OCI-LY7 (cell line): ENCODE data around the gene REEP3. TPM values are rescaled to one million over a fixed set of nuclear protein-coding genes. Genes with fewer than 3 reads are reported as not detected.

Source experiments
- BruUV-seq: library from RNA; stranded (reverse); fragments of 400-500 nt; replicated peaks from 2 replicates; lab custom pipeline; 2021; lab: Mats Ljungman, UMichigan
- CTCF ChIA-PET: fragments of 300-600 bp; sonication (Branson Sonifier 250); formaldehyde crosslinking; loops from one replicate; lab custom pipeline; 2022; ENCODE audit warnings: antibody characterized with exemption; ENCODE audit not compliant: unreplicated experiment; lab: Charles Lee
- POLR2A ChIA-PET: fragments of 300-600 bp; sonication (Branson Sonifier 250); formaldehyde crosslinking; loops from one replicate; lab custom pipeline; 2022; ENCODE audit warnings: antibody characterized with exemption; lab: Charles Lee
- DNase-seq: peaks from one replicate; pipeline ENCODE4 v3.0.0-alpha.2; 2015; ENCODE audit warnings: low spot score
- H2AFZ ChIP-seq: fragments of 200-600 bp; sonication (generic), shearing (Covaris generic); 2 replicates; pipeline ENCODE4 v1.6.1; 2014; ENCODE audit warnings: mild to moderate bottlenecking, antibody characterized with exemption, low read length, moderate library complexity
- H3K27ac ChIP-seq: fragments of 200-600 bp; sonication (generic); 2 replicates; pipeline ENCODE4 v1.5.1; 2014; ENCODE audit warnings: mixed run types, low read depth, mild to moderate bottlenecking, moderate library complexity, low read length, inconsistent platforms; ENCODE audit not compliant: poor library complexity, severe bottlenecking
- H3K36me3 ChIP-seq: fragments of 200-600 bp; sonication (generic); 2 replicates; pipeline ENCODE4 v1.6.1; 2014; ENCODE audit warnings: mild to moderate bottlenecking, antibody characterized with exemption, low read length, moderate library complexity, mixed read lengths; ENCODE audit not compliant: insufficient read depth
- H3K4me1 ChIP-seq: fragments of 200-600 bp; sonication (generic); 2 replicates; pipeline ENCODE4 v1.5.1; 2014; ENCODE audit warnings: mild to moderate bottlenecking, low read length; ENCODE audit not compliant: insufficient read depth, poor library complexity, severe bottlenecking
- H3K4me2 ChIP-seq: fragments of 200-600 bp; sonication (generic); 2 replicates; pipeline ENCODE4 v1.6.1; 2014; ENCODE audit warnings: mild to moderate bottlenecking, low read length
- H3K4me3 ChIP-seq: fragments of 200-600 bp; sonication (generic); 2 replicates; pipeline ENCODE4 v1.5.1; 2014; ENCODE audit warnings: mild to moderate bottlenecking, low read depth, low read length; ENCODE audit not compliant: poor library complexity, severe bottlenecking
- H3K79me2 ChIP-seq: fragments of 200-600 bp; sonication (generic); 2 replicates; pipeline ENCODE4 v1.6.1; 2016; ENCODE audit warnings: low read depth, mild to moderate bottlenecking, low read length, moderate library complexity, mixed read lengths; ENCODE audit not compliant: insufficient read depth
- H3K9me2 ChIP-seq: fragments of 200-600 bp; sonication (generic); 2 replicates; pipeline ENCODE4 v1.6.1; 2016; ENCODE audit warnings: mild to moderate bottlenecking, low read length, mixed read lengths; ENCODE audit not compliant: insufficient read depth
- H3K9me3 ChIP-seq: fragments of 200-600 bp; sonication (generic); 2 replicates; pipeline ENCODE4 v1.6.1; 2014; ENCODE audit warnings: mild to moderate bottlenecking, mixed run types, low read length, mixed read lengths
- H4K20me1 ChIP-seq: fragments of 200-600 bp; sonication (generic); 2 replicates; pipeline ENCODE4 v1.6.1; 2014; ENCODE audit warnings: mild to moderate bottlenecking, antibody characterized with exemption, low read length, moderate library complexity, mixed read lengths; ENCODE audit not compliant: insufficient read depth
- CTCF ChIP-seq: fragments of 200-600 bp; sonication (generic); conservative IDR thresholded peaks from 2 replicates; pipeline ENCODE4 v1.5.1; 2014; ENCODE audit warnings: mild to moderate bottlenecking, antibody characterized with exemption, low read length, moderate library complexity, mixed read lengths
- EZH2phosphoT487 ChIP-seq: fragments of 200-600 bp; sonication (generic); IDR thresholded peaks from 2 replicates; pipeline ENCODE4 v1.6.1; 2018; ENCODE audit warnings: low read depth, borderline replicate concordance, mild to moderate bottlenecking, mixed run types, antibody characterized with exemption, low read length, moderate library complexity, mixed read lengths
- intact Hi-C: fragments of 100-400 bp; cut with micrococcal nuclease; formaldehyde crosslinking; loops from one replicate; pipeline ENCODE4 v1.10.0; 2022; ENCODE audit not compliant: unreplicated experiment
- total RNA-seq, 2 experiments: library from RNA; depleted of rRNA in 1 of 2; stranded (reverse); fragments of >200 nt in 1 of 2; shearing (Covaris generic) in 1 of 2; gene quantifications; 2 replicates each; pipeline ENCODE4 v1.2.3, GENCODE V29; 2014 to 2022

REEP3 gene
- total RNA-seq, 2 experiments from 2014 or later: 3.6 to 11.0 TPM

- Histone ChIP-seq H3K9me2 (no peaks in the 10 kb centered on the region), H3K36me3 (no peaks in the 10 kb centered on the region), H3K9me3 (no peaks in the 10 kb centered on the region), H3K27ac (no peak overlapping the region), H4K20me1 (no peaks in the 10 kb centered on the region), H3K4me3 (no peak overlapping the region), H3K4me1 (no peaks in the 10 kb centered on the region), H3K4me2 (no peak overlapping the region), H3K79me2 (no peaks in the 10 kb centered on the region), H2AFZ (no peak overlapping the region)
- ChIA-PET POLR2A (no interaction called here), CTCF (no interaction called here)
- BruUV-seq: no TSS peak
- TF ChIP-seq CTCF: no peak
- TF ChIP-seq EZH2phosphoT487: no peak
- no peak for DNase-seq
- intact Hi-C loops: no loop called here
These were observed 124.0 kb downstream of the REEP3 start for GRCh38 chr10:63645195-63645594.

GRCh38 chr10:63646491-63646890, 125.3 kb downstream of the REEP3 start:
- H3K27ac ChIP-seq: no peak overlapping the region
- ChIA-PET CTCF (no interaction called here), POLR2A (no interaction called here)
- intact Hi-C loops: no loop called here
- no peaks in the 10 kb centered on the region for H4K20me1 ChIP-seq
- H3K4me1 ChIP-seq: no peaks in the 10 kb centered on the region
- H3K4me2 ChIP-seq: no peak overlapping the region
- H3K9me2 ChIP-seq: no peaks in the 10 kb centered on the region
- H3K4me3 ChIP-seq: no peak overlapping the region
- H2AFZ ChIP-seq: no peak overlapping the region
- H3K36me3 ChIP-seq: no peaks in the 10 kb centered on the region
- H3K9me3 ChIP-seq: no peaks in the 10 kb centered on the region
- H3K79me2 ChIP-seq: no peaks in the 10 kb centered on the region
- DNase-seq: no peak
- no peak for TF ChIP-seq CTCF
- TF ChIP-seq EZH2phosphoT487: no peak
- BruUV-seq: no TSS peak

- Histone ChIP-seq H3K27ac (no peak overlapping the region), H3K4me2 (no peak overlapping the region), H3K9me3 (no peaks in the 10 kb centered on the region), H2AFZ (no peak overlapping the region), H3K79me2 (no peaks in the 10 kb centered on the region), H3K36me3 (no peaks in the 10 kb centered on the region), H4K20me1 (no peaks in the 10 kb centered on the region), H3K4me1 (no peaks in the 10 kb centered on the region), H3K9me2 (no peaks in the 10 kb centered on the region), H3K4me3 (no peak overlapping the region)
- no TSS peak for BruUV-seq
- DNase-seq: no peak
- ChIA-PET CTCF (no interaction called here), POLR2A (interaction anchor here (0.7 kb wide), 1 partner anchor 1151 kb away, joined by 4 read pairs; no protein-coding TSS in a partner anchor)
- TF ChIP-seq CTCF: no peak
- TF ChIP-seq EZH2phosphoT487: no peak
- intact Hi-C loops: no loop called here
These were observed 130.7 kb downstream of the REEP3 start for GRCh38 chr10:63651864-63652263.
